ENCODE results near the gene PLRG1. TPM values are rescaled to one million over a fixed set of nuclear protein-coding genes. Genes with fewer than 3 reads are reported as not detected.

Gene PLRG1
- total and polyA plus RNA-seq, 4 donors = 27.2 to 51.5 (median 29.9) TPM

DNA sequence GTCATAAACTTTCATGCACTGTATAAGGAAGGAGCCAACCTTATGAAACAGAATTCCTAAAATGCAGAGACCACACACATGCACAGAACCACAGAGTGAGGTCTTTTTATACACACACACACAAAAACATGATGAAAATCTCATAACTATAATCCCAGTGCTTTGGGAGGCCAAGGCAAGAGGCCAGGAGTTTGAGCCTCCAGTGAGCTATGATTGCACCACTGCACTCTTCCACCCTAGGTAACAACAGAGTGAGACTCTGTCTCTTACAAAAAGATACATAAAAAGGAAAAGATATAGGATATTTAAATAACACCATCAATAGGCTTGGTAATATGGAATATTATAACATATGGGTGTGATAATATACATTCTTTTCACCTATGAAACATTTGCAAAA lies 29.7 kb upstream of the PLRG1 start:
- Histone ChIP-seq H3K36me3 (ENCODE audit: control insufficient read depth in 4 of 4, insufficient read depth in 3 of 4, low read depth in 1 of 4, low read length in 3 of 4) (no peaks in the 10 kb centered on the region), H3K9me3 (ENCODE audit: control insufficient read depth in 4 of 4, low read length in 3 of 4) (no peaks in the 10 kb centered on the region), H3K27me3 (ENCODE audit: control insufficient read depth in 4 of 4, insufficient read depth in 4 of 4, low read length in 3 of 4) (no peaks in the 10 kb centered on the region), H3K4me3 (ENCODE audit: low read depth in 1 of 3, low read length in 3 of 3) (no peak overlapping the region), H3K27ac (ENCODE audit: low read depth in 1 of 2, low read length in 2 of 2) (no peak overlapping the region), H3K9ac (ENCODE audit: low read depth in 1 of 2, low read length in 2 of 2) (no peak overlapping the region), H3K4me1 (ENCODE audit: control insufficient read depth in 4 of 4, insufficient read depth in 4 of 4, low read length in 3 of 4) (peaks cover 1 to 22% (median 20%) of the 10 kb centered on the region in 4 donors)
- DNase-seq (ENCODE audit: low spot score) = no peak
- no peak for TF ChIP-seq SP1 (IDR thresholded peaks at IDR 0.05)

DNA sequence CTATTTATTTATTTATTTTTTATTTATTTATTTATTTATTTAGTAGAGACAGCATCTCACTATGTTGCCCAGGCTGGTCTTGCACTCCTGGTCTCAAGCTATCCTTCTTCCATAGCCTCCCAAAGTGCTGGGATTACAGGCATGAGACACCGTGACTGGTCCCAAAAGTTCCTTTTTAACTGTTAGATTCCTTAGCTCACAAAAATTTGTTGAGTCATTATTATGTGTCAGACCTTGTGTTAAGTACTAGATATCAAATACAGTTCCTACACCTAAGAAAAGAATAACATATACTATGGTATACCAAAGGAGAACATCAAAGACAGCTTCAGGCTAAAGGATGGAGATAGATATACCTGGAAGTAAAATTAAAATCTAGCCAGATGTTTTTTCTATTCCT lies 28.7 kb upstream of the PLRG1 start:
- H3K27ac ChIP-seq (ENCODE audit: low read depth in 1 of 2, low read length in 2 of 2) = peak overlapping the region in 1 of 2 donors; percentile 5
- no peaks in the 10 kb centered on the region for H3K9me3 ChIP-seq (ENCODE audit: control insufficient read depth in 4 of 4, low read length in 3 of 4)
- no peaks in the 10 kb centered on the region for H3K36me3 ChIP-seq (ENCODE audit: control insufficient read depth in 4 of 4, insufficient read depth in 3 of 4, low read depth in 1 of 4, low read length in 3 of 4)
- no peaks in the 10 kb centered on the region for H3K27me3 ChIP-seq (ENCODE audit: control insufficient read depth in 4 of 4, insufficient read depth in 4 of 4, low read length in 3 of 4)
- no peak for TF ChIP-seq FOXA2 (IDR thresholded peaks at IDR 0.05)
- TF ChIP-seq, protein P1, sequence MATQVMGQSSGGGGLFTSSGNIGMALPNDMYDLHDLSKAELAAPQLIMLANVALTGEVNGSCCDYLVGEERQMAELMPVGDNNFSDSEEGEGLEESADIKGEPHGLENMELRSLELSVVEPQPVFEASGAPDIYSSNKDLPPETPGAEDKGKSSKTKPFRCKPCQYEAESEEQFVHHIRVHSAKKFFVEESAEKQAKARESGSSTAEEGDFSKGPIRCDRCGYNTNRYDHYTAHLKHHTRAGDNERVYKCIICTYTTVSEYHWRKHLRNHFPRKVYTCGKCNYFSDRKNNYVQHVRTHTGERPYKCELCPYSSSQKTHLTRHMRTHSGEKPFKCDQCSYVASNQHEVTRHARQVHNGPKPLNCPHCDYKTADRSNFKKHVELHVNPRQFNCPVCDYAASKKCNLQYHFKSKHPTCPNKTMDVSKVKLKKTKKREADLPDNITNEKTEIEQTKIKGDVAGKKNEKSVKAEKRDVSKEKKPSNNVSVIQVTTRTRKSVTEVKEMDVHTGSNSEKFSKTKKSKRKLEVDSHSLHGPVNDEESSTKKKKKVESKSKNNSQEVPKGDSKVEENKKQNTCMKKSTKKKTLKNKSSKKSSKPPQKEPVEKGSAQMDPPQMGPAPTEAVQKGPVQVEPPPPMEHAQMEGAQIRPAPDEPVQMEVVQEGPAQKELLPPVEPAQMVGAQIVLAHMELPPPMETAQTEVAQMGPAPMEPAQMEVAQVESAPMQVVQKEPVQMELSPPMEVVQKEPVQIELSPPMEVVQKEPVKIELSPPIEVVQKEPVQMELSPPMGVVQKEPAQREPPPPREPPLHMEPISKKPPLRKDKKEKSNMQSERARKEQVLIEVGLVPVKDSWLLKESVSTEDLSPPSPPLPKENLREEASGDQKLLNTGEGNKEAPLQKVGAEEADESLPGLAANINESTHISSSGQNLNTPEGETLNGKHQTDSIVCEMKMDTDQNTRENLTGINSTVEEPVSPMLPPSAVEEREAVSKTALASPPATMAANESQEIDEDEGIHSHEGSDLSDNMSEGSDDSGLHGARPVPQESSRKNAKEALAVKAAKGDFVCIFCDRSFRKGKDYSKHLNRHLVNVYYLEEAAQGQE (IDR thresholded peaks at IDR 0.05) = no peak
- TF ChIP-seq, protein P2, sequence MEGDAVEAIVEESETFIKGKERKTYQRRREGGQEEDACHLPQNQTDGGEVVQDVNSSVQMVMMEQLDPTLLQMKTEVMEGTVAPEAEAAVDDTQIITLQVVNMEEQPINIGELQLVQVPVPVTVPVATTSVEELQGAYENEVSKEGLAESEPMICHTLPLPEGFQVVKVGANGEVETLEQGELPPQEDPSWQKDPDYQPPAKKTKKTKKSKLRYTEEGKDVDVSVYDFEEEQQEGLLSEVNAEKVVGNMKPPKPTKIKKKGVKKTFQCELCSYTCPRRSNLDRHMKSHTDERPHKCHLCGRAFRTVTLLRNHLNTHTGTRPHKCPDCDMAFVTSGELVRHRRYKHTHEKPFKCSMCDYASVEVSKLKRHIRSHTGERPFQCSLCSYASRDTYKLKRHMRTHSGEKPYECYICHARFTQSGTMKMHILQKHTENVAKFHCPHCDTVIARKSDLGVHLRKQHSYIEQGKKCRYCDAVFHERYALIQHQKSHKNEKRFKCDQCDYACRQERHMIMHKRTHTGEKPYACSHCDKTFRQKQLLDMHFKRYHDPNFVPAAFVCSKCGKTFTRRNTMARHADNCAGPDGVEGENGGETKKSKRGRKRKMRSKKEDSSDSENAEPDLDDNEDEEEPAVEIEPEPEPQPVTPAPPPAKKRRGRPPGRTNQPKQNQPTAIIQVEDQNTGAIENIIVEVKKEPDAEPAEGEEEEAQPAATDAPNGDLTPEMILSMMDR (IDR thresholded peaks at IDR 0.05; ENCODE audit: low read depth, low read length, missing input control) = no peak
- TF ChIP-seq, protein P3, sequence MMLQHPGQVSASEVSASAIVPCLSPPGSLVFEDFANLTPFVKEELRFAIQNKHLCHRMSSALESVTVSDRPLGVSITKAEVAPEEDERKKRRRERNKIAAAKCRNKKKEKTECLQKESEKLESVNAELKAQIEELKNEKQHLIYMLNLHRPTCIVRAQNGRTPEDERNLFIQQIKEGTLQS (IDR thresholded peaks at IDR 0.05) = no peak
- TF ChIP-seq TAF1 (conservative IDR thresholded peaks at IDR 0.05) = no peak
- no peak for TF ChIP-seq YY1 (IDR thresholded peaks at IDR 0.05)
- TF ChIP-seq HNF4A (conservative IDR thresholded peaks at IDR 0.05) = no peak
- no peak for TF ChIP-seq RAD21 (IDR thresholded peaks at IDR 0.05)
- TF ChIP-seq, protein P4, sequence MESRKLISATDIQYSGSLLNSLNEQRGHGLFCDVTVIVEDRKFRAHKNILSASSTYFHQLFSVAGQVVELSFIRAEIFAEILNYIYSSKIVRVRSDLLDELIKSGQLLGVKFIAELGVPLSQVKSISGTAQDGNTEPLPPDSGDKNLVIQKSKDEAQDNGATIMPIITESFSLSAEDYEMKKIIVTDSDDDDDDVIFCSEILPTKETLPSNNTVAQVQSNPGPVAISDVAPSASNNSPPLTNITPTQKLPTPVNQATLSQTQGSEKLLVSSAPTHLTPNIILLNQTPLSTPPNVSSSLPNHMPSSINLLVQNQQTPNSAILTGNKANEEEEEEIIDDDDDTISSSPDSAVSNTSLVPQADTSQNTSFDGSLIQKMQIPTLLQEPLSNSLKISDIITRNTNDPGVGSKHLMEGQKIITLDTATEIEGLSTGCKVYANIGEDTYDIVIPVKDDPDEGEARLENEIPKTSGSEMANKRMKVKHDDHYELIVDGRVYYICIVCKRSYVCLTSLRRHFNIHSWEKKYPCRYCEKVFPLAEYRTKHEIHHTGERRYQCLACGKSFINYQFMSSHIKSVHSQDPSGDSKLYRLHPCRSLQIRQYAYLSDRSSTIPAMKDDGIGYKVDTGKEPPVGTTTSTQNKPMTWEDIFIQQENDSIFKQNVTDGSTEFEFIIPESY (IDR thresholded peaks at IDR 0.05) = no peak
- TF ChIP-seq, protein P5, sequence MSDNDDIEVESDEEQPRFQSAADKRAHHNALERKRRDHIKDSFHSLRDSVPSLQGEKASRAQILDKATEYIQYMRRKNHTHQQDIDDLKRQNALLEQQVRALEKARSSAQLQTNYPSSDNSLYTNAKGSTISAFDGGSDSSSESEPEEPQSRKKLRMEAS (IDR thresholded peaks at IDR 0.05) = no peak
- TF ChIP-seq GABPA (IDR thresholded peaks at IDR 0.05 in 1 of 2, conservative IDR thresholded peaks at IDR 0.05 in 1 of 2) = no peak
- no peak for TF ChIP-seq JUND (IDR thresholded peaks at IDR 0.05)
- no peak for TF ChIP-seq RXRA (IDR thresholded peaks at IDR 0.05)
- no peak for TF ChIP-seq NR2F2 (IDR thresholded peaks at IDR 0.05)
- no peak for TF ChIP-seq SP1 (IDR thresholded peaks at IDR 0.05)
- peaks cover 1 to 22% (median 20%) of the 10 kb centered on the region in 4 donors for H3K4me1 ChIP-seq (ENCODE audit: control insufficient read depth in 4 of 4, insufficient read depth in 4 of 4, low read length in 3 of 4)
- no peak overlapping the region for H3K4me3 ChIP-seq (ENCODE audit: low read depth in 1 of 3, low read length in 3 of 3)
- no peak for DNase-seq (ENCODE audit: low spot score)
- WGBS = 71% methylated on average over 1 of the region's 1 CpG
- no peak overlapping the region for H3K9ac ChIP-seq (ENCODE audit: low read depth in 1 of 2, low read length in 2 of 2)

Measured in liver (tissue), 9 donors.